SK-MEL-5 (cell line): ENCODE measurements around the gene FXR2. TPM values are rescaled to one million over a fixed set of nuclear protein-coding genes. Genes with fewer than 3 reads are reported as not detected.
"Not testable (repeated sequence)": the region's sequence is repeated elsewhere in the genome, so short reads cannot be mapped to it uniquely, and the experiment has no call there.

Experiments used
- DNase-seq: peaks from one replicate; pipeline ENCODE4 v3.0.0-alpha.2; 2016; ENCODE audit warnings: low read depth, low spot score
- in situ Hi-C: cut with HindIII; loops from 2 replicates; pipeline ENCODE4 v1.10.0; 2016; ENCODE audit warnings: low sequenced_read_pairs, high pct_unique_total_duplicates, low pct_unique_long_range_greater_than_20kb
- polyA plus RNA-seq, 2 experiments: library from polyadenylated mRNA; depleted of rRNA; stranded (reverse); fragments of >200 nt; gene quantifications; 2 replicates each; pipeline ENCODE4 v1.2.3, GENCODE V29; 2015
- total RNA-seq: library from RNA; depleted of rRNA; stranded (reverse); fragments of >200 nt; shearing (Covaris generic); gene quantifications from 2 replicates; pipeline ENCODE4 v1.2.3, GENCODE V29; 2014; rRNA removed

The FXR2 gene
- 56.6 and 61.7 TPM in 2 replicates for total RNA-seq
- polyA plus RNA-seq (2015; cell fraction: cytosol; rRNA removed): 68.0 and 74.7 TPM in 2 replicates
- polyA plus RNA-seq (2015; cell fraction: nucleus; rRNA removed): 88.9 and 111 TPM in 2 replicates

DNA sequence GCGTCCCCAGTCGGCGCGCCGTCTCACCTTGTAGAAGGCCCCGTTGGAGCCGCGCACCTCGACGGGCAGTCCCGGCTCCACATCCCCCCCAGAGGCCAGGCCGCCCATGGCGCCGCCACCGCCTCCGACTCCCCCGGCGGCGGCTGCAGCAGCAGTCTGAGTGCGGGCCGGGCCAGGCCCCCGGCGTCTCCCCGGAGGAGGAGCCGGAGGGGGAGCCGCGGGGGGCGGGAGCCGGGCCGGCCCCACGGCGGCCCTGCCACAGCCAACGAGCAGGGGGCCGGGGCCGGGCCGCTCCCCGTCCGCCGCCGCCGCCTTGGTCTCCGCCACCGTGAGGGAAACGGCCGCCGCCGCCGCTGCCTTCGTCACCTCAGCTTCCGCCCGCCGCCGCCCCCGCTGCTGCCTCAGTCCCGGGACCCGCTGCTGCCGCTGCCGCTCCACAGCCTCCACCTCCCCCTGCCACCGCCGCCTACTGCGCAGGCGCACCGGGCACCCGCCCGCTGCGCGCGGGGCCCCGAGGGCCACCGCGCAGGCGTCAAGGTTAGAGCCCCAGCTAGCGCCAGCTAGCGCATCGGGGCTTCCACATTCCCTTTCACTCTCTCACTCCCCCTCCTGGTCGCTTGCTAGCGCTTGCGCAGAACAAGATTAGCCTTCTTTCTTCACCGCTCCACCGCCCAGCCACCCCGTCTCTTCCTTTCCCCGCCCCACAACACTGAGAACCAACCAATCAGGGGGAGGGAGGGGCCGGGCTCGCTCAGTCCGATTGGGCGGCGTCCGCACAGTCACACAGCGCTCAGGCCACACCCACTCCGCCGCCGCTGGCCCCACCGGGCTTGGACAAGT is at the start of gene FXR2:
Gene FXR2, minus strand, starts transcription at position 473 of the 840 bp plus-strand sequence. Its CDS starts 365 bp downstream, at position 108.
- DNase-seq: peak; percentile 100
- in situ Hi-C loops: no loop called here

DNA sequence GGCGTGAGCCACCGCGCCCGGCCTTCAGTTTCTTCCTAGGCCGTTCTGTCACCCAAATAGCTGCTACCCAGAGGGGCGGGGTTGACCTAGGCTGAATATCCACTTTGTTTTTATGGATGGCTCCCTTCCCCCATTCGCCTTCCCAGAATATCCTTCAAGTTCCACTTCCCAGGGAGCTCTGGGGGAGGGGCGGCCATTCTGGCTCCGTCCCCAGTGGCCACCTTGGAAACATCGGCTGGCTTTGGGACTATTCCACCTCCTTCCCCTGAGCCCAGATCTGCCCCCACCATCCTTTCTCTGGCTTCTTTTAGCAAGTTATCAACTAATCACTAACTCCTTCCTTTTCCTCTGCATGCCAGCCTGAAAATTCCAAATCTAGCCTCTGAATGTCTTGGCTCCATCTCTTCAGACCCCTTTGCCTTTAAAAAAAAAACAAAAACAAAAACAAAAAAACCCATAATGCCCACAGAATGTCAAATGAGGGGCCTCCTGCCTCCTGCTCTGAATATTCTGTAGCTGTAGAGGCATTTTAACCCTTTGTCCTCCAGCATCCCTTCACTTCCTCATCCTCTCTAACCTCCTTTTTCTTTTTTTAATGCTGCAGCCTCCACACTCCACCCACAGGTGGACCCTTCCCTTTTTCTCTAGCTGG is 42.4 kb upstream of the FXR2 start:
- in situ Hi-C loops: no loop called here
- DNase-seq: peak; percentile 93

DNA sequence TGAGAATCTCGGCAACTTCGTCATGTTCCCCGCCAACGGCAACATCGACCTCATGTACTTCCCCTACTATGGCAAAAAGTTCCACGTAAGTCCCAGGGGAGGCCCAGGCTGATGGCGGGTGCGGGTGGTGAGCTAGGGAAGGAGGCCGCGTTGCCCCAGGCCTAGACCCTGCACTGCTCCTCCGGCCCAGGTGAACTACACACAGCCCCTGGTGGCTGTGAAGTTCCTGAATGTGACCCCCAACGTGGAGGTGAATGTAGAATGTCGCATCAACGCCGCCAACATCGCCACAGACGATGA is 40.8 kb upstream of the FXR2 start:
- no peak for DNase-seq
- in situ Hi-C loops: no loop called here

DNA sequence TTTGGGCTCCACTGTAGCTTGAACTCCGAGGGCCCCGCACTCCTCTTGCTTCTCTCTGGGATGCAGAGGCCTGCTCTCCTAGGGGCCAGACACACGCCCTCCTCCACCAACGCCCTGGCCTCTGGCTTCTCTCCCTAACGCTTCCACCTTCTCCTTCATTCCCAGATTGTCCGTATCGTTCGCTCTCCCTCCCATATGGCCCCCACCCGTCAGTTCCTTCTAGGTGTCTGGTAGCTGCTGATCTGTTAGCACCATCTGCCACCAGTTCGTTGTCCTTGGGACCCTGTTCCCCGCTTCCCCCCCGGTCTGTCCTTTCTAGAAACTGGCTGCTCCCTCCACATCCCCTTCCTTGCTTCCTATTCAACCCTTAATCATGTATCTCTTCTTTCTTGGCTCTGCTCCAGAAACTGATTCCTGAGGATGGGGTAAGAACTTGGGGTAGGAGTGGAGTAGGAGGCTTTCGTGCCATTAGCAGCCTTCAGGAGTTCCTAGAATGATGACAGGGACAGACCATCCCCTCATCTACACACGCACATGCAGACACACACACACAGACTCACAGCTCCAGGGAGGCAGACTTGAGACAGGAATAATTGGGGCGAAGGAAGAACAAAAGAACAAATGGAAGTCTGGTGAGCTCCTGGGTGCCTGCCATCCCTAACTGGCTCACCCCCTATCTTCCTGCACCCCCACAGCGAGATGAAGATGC is 40.3 kb upstream of the FXR2 start:
- no peak for DNase-seq
- in situ Hi-C loops: no loop called here

DNA sequence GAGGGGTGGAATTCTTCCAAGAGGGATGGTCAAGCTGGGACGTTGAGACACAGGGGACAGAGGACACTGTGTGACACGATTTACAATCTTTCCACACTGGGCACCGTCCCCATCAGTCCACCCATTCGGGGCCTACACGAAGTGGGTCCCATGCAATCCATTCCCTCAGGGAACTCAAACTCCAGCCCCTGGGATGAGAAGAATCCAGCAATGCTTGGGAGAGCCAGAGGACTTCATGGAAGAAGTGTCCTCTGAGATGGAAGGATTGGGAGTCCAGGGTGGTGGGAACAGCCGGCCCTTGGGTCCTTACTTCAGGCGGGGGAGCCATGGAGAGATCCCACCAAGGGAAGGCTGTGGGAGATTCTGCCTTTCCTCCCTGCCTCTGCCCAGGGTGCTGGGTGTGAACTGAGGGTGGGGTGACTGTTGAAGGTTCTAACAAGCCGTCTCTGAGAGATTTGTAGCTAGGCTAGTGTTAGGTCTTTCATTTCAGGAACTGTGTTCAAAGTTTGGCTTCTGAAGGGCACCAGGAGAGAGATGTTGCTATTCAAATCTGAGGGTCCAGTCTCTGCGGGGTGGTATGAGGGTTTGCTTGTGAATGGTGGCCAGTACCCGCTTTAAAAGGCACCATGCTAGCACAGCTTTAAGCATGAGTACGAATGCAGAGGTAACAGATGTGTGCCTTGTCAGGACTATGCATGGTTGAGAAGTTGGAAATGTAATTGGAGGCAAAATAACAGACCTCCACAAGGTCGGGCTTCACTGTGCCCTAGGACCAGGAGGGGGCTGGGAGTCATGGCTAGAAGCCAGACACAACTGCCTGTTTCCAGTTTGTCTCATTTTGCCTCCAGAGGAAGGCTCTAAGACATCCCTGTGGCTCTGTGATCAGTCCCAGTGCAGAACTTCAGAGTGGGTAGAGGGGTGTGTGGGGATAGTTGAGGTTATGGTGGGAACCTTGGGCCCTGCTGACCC is 38.0 kb upstream of the FXR2 start:
- DNase-seq: no peak
- in situ Hi-C loops: no loop called here

DNA sequence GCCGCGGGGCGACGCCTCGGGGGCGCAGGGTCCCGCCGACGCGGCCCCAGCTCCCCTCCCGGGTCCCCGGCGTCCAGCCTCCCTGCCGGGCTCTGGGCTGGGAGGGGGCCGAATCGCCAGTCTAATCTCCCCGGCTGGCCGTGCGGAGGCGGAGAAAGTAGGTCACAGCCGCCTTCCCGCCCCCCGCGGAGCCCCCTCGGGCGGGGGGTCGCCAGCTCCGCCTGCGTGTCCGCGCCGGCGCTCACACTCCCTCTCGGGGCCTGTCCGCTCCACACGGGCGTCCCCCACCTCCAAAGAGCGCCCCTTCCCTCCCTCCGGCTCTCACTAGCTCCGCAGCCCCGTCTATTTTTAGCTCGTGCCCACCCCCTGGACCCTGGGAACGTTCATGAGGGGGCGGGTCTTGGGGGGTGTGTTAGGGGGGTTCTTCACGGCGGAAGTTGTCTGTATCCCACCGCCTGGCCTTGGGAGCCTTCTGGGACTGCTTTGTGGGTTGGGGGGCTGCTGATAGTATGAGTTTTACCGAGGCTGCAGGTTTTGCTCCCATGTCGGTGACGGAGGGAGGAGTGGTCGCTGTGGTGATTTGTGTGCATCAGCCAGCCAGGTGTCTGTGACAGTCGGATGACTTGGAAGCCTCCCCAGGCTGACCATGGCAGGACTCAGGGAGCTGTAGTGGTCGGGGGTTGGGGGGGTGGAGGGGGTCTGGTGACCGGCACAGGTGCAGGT is 37.1 kb upstream of the FXR2 start:
- DNase-seq: no peak
- in situ Hi-C loops: no loop called here

DNA sequence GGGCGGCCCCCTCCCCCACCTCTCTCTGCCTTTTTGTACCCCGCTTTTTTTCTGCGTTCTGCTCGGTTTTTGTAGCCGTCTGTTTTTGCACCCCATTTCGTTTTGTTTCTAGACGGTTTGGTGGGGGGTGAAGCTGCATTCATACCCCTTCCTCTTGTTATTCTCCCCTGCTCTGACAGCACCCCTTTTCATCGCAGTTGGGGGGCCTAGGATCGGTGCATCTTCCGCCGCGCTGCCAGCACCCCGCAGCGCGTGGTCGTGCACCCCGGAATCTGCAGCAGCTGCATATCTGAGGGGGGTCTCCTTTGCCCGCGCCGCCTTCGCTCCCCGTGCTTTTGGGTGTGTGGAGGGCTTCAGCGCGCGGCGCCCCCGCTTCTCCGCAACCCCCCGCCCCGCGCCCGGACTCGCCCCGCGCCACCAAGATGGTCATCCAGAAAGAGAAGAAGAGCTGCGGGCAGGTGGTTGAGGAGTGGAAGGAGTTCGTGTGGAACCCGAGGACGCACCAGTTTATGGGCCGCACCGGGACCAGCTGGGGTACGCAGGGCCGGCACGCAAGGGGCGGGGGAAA is 36.5 kb upstream of the FXR2 start:
- in situ Hi-C loops: no loop called here

DNA sequence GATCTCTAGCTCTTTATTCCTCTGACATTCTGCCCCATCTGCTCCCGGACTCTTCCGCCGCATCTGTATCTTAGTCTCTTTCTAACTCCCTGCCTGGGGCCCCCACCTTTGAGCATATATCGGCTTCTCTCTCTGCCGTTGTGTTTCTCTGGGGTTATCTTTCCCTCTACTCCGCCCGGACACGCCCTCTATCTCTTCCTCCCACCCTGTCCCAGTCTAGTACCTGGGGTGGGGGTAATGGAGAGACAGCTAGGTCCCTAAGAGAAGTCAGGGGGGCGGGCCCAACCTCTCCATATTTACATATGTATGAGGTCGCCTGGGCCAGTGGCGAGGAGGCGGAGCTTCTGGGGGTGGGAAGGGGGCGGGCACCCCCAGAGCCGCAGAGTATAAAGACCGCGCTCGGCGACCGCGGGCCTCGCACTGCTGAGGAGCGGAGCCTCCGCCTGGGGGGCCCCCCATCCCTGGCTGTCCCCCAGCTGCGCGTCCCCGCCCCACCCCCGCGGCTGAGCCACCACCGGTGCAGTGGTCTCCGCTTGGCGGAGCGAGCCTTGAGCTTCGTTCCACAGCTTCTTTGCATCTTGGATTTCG is 35.9 kb upstream of the FXR2 start, which contains the start of gene ATP1B2:
Gene ATP1B2, plus strand, starts transcription at position 418 of the 588 bp plus-strand sequence. CDS start 593 bp downstream, outside the sequence.
- in situ Hi-C loops: no loop called here

More for the DNA sequence above, 36.5 kb upstream of the FXR2 start:
- no peak for DNase-seq

DNA sequence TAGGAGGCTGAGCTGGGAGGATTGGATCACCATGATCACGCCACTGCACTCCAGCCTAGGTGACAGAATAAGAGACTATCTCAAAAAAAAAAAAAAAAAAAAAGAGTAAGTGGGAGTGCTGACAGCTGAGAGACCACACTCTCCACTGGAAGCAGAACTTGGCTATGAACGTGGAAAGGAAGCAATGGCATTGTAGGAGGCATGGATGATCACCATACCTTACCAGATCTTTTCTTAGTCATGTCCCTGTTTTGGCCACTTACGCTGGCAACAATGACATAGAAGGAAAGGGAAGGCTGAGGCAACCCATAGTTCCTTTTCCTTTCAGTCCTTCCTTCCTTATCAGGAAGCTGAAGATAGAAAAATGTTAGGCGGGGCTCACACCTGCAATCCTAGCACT is 32.3 kb upstream of the FXR2 start:
- no peak for DNase-seq
- in situ Hi-C loops: no loop called here

More for the DNA sequence above, 35.9 kb upstream of the FXR2 start, which contains the start of gene ATP1B2:
- DNase-seq: peak; percentile 64

DNA sequence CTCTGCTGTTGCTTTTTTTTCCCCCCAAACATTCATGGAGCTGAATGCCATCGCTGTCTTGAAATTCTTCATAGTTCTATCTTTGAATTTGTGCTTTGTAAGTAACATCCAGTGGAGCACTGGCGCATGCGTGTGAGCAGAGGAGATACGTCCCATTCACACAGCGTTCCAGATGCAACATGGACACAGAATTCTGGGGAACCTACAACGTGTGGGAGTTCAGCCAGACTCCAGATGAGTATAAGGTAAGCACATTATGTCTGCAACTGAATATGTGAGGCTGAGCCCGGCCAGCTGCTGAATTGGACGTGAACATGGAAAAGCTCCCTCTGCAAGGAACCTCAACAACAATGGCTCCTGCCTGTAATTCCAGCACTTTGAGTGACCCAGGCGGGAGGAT is 31.8 kb upstream of the FXR2 start:
- no peak for DNase-seq
- in situ Hi-C loops: no loop called here

DNA sequence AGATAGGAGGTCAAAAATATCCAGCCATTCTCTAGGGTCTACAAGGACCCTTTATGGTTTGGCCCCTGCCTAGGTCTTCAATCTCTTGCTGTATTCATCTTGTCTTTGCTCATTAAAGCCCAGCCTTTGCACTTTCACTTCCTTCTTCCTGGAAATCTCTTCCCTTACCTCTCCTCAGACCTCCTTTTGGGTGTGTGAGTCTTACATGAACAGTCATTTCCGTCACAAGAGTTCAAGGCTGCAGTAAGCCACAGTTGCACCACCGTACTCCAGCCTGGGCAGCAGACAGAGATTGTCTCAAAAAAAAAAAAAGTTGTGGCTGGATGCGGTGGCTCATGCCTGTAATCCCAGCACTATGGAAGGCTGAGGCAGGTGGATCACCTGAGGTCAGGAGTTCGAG is 30.1 kb upstream of the FXR2 start:
- DNase-seq: no peak
- in situ Hi-C loops: no loop called here

DNA sequence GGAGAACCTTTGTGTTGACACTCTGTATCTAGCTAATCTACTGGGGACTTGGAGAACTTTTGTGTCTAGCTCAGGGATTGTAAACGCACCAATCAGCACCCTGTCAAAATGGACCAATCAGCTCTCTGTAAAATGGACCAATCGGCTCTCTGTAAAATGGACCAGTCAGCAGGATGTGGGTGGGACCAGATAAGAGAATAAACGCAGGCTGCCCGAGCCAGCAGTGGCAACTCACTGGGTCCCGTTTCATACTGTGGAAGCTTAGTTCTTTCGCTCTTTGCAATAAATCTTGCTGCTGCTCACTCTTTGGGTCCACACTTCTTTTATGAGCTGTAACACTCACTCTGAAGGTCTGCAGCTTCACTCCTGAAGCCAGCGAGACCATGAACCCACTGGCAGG is 26.9 kb upstream of the FXR2 start:
- DNase-seq, in situ Hi-C loops: not testable (repeated sequence)

DNA sequence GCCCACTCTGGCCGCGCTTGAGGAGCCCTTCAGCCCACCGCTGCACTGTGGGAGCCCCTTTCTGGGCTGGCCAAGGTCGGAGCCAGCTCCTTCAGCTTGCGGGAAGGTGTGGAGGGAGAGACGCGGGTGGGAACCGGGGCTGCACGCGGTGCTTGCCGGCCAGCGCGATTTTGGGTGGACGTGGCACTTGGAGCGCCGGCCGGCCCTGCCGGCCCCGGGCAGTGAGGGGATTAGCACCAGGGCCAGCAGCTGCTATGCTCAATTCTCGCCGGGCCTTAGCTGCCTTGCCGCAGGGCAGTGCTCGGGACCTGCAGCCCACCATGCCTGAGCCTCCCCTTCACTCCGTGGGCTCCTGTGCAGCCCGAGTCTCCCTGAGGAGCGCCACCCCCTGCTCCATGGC is 26.1 kb upstream of the FXR2 start:
- no peak for DNase-seq
- in situ Hi-C loops: no loop called here

DNA sequence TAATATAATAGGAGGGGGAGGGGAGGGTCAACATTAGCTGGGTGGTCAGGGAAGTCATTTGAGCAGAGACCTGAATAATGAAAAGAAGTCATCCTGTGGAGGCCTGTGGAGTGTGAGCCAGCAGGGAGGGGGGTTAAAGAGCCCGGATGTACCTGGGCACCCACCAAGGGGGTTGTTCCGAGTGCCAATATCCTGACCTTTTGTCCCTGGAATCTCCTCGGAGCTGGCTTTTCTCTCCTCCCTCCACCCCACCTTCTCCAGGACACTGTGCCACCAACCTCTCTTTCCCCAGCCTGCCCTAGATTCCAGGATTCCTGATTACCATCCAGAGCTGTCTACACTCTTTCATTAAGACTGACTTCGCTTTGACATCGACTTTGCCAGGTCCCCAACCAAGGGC is 21.5 kb upstream of the FXR2 start:
- DNase-seq: no peak
- in situ Hi-C loops: no loop called here

DNA sequence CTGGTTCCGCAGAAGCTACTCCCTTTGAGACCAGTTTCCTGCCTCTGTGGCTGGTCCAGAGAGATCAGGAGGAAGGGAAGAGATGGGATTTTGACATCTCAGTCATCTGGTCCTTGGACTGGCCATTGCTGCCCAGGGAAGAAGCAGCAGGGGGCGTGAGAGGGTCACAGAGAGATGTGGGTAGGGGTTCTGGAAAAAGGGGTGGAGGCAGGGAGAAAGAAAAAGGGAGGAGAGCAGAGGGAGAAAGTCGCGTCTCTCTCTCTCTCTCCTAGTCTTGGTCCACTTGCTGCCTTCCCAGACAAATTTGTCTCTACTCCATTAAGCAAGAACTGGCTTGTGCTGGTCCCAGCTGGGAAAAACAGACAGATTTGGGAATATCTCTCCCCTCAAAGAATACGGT is 19.7 kb upstream of the FXR2 start:
- in situ Hi-C loops: no loop called here
- peak; percentile 91 for DNase-seq

DNA sequence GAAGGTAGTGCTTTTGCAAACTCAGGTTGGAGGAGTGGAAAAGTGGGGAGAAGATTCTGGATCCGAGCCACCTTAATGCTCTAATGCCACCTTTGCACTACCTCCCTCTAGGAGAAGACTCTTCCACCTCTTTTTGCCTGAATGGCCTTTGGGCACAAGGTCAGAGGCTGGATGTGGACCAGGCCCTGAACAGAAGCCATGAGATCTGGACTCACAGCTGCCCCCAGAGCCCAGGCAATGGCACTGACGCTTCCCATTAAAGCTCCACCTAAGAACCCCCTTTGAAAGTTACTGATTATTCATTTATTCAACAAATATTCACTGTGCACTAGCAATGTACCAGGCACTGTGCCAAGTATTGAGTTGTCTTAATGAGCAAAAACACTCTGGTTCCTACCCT is 18.4 kb upstream of the FXR2 start:
- in situ Hi-C loops: no loop called here
- DNase-seq: peak; percentile 19
